ENCODE measurements around the gene PIK3R1.

The PIK3R1 gene

DNA sequence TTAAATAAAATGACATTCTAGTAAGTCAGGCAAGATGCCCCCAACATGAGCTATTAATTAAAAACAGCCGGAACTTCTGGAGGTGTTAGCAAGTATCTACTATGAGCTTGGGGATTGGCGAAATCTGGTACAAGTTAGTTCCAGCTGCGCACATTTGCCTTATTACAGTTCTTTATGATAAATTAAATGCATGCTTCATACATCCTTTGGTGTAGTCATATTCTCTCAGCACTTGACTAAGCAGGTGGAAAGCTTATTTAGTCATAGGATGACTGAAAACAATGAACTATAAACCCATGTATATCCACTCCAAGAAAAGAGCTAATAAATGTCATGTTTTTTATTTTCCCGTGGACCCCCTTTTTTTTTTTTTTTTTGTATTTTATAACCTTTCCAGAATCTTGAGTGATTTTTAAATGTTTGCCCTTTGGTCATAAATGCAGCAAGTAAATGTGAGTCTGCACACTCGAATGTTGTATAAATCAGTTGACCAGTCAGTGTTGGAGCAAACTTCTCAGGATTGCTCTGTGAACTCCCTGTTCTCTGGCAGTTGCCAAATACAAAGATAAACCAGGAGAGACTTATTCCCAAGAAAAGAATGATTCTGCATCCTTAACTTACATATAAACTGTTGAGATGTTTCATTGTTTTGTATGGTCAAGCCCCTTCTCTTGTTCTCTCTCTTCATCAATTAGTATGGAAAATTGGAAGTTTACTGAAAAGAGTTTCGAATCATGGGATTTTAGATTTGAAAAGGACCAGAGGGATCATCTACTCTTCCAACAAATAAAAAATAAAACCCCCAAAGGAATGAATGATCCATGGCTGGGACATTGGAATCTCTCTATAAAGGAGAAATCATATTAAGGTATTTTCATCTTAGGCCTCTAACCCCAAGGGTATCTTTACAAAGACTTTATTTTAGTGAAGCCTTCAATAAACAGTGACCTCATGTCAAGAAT, 38.3 kb downstream of the PIK3R1 start:
- no peak for DNase-seq

DNA sequence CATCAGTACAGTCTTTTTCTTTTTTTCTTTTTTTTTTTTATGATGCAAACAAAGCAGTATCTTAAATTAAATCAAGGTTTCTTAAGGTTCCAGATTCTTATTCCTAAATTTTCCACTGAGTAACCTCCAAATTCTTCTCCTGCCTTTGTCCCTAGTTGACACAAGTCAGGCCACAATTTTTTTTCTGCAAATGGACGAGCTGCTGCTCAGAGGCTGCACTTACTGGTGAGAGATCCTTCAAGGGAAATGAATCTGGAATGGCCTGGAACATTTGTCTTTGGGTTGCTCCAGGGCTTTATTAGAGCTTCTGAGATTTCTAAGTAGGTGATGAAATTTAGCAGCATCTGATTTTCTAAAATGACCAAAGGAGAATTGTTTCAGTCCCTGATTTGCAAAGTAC, 39.3 kb downstream of the PIK3R1 start:
- no peak for DNase-seq

DNA sequence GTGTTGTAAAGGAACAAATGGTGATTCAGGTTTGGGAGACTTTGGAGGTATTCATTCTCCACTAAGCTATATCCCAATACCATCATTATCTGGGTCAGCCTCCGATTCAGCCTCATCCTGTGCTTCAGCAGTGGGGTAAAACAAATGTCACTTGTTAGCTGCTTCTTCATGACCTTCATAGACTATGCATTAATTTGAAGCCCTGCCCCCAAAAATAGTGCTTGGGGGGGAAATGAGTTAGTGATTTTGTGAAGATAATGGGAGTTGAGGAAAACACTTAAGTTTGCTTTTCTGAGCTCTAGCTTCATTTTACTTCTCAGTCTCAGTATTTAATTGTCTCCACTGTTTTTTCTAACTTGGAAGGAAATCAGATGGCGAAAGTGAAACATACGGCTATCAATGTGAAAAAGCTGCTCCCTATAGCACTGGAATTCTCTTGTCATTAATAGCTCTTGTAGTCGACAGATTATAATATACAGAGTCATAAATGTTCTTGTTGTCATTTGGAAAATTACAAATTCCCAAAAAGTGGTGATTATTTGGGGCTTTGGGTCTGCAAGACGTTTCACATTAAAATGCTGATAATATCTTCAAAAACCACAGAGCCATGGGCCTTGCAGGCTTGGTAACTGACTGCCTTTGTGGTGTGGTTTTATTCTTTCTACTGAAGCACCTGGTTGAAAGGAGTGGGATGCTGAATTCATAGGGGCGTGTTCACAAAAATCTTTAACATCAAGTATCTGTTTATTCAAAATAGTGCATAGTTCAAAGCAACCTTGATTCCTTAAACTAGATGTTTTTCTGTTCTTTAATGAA, 40.0 kb downstream of the PIK3R1 start:
- no peak for DNase-seq

DNA sequence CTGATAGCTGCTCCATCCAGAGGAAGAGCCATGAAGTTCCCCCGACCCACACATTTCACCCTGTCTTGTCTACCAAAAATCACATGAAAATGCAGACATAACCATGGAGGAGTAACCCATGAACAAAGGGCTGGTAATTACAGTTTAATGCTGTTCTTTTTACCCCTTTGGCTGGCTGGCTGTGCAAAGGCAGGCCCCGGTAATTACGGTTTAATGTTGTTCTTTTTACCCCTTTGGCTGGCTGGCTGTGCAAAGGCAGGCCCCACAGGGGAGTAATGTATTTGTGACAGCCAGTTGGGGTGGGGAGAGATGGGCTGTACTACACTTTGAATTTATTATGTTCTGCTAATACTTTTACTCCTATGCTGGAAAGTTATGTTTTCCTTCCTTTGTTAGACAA, 41.7 kb downstream of the PIK3R1 start:
- DNase-seq: no peak

DNA sequence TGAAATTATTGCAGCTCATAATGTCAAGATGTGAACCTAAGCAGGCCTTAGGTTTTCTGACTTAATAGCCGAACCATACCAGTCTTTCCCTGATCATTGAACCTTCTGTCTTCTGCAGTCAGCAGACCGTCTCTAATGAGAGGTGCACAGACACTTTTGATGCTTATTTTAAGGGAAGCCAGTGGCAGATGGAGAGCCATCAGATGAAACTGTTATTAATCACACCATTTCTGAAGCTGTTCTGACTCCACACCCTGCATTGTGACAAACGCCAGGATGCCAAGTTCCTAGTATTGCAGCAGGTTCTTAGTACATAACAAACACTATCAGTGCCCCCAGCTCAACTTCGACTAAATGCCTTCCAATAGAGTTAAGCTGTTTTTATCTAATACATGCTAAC, 43.0 kb downstream of the PIK3R1 start:
- no peak for DNase-seq

DNA sequence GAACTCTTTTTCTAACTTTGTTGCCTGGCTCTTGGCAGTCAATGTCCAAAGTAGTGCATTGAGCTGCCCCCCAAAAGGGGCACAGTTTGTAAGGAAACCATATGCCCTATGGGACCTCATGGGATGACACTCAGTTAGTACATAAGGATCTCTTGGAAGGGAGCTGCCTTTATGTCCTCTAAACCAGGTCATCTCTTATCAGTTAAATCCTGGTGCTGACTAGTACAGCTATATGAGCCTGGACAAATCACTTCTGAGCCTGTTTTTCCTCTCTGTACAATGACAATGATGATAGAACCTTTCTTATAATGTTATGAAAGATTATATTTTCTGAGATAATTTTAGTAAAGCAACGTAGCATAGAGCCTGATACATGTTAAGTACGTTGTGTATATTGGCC, 44.1 kb downstream of the PIK3R1 start:
- DNase-seq: no peak

DNA sequence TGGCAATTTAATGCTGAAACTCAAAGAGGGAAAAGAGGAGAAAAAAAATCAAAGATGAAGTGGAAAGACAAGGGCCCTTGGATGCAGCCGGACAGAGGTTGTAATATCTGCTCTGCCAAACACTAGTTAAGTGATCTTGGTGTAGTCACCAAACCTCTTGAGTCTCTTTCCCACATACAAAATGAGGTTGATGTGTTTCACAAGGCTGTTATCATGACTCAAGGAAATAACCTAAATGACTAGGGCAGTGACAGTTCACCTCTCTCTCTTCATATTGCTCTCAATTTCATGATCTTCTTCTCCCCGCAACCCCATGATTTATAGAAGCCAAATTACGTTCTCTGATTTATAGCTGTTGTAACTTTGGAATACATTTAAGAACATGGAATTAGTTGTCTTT, 44.9 kb downstream of the PIK3R1 start:
- no peak for DNase-seq

DNA sequence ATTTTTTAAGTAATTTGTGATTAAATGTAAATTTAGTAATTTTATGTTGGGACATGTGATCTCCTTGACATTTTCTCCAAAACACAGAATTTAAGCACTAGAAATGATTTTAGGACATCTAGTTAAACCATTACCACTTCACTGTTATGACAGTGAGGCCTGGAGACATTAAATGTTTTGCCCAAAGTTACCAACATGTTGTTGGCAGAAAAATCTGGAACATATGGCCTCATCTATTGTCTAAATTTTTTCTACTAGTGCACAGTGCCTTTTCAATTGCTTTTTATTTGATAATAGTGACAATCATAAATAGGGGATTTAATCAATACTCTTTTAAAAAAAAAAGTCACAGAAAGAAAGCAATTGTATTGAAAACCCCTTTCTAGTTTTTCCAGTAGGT, 45.6 kb downstream of the PIK3R1 start:
- DNase-seq: no peak

DNA sequence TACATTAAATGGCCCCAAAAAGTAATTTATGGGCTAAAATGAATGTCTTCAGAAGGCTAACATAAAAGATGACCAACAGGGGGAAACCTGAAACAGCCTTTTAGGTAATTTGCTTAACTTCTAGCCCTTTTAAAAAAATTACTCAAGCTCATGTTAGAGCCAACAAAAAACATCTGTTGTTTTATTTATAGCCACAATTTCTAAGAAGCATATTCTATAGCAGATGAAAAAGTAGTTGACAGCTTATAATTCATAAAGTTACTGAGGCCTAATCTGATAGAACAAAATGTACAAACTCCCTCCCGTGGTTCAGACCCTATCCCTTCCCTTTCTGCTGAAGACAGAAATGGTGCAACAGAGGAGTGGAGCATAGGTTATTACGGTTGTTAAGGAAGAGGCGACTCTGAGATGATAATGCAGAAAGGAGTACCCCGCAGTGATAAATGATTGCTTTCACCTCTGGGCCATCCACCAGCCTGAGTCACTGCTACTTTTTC, 46.1 kb downstream of the PIK3R1 start:
- DNase-seq: no peak

DNA sequence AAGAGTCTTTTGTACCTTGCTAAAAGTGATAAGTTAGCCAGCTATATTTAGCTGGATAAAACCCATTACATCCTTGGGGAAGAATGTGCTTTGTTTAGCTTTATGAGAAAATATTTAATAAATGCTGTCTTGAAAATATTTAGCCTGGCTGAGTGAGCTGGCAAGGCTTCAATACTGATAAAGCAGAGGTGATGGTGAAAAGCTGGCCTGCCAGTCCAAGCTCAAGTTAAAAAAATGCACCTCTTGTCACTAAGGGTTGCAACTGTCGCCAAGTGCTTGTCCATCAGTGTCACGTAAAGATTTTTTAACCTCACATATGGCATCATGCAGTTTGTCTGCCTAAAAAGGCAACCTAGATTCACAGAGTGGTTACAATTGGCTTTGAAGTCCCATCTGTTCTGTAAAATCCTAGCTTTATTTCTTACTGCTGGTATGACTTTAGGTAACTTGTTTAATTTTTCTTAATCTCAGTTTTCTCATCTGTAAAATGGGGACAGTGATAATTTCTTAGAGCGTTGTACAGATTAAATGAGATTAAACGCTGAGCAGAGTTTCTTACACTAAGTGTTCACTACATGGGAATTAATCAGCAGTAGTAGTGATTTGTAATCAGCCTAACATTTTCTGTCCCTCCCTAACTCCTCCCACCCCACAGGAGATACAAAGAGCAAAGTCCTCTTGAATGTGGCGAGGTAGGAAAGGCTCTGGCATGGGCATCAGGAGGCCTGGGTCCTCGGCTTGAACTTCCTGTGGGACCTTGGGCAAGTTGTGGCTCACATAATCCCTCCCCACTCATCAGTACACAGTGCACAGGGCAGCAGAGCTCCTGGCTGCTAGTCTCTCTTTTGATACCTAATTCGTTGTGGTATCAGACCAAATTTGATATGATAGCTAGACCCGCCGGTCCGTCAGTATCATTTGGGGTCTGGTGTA, 48.7 kb downstream of the PIK3R1 start:
- no peak for DNase-seq

DNA sequence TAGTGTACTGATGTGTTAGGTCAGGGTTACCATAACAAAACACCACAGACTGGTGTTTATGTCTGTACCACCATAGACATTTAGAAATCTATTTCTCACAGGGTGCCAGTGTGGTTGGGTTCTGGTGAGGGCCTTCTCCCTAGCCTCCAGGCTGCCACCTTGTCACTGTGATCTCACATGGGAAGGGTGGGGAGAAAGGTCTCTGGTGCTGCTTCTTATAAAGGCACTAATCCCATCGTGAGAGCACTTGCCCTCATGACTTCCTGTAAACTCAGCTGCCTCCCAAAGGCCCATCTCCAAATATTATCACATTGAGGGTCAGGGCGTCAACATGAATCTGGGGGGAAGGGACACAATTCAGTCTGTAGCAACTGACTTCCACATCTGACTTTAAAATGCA, 49.8 kb downstream of the PIK3R1 start:
- DNase-seq: no peak

DNA sequence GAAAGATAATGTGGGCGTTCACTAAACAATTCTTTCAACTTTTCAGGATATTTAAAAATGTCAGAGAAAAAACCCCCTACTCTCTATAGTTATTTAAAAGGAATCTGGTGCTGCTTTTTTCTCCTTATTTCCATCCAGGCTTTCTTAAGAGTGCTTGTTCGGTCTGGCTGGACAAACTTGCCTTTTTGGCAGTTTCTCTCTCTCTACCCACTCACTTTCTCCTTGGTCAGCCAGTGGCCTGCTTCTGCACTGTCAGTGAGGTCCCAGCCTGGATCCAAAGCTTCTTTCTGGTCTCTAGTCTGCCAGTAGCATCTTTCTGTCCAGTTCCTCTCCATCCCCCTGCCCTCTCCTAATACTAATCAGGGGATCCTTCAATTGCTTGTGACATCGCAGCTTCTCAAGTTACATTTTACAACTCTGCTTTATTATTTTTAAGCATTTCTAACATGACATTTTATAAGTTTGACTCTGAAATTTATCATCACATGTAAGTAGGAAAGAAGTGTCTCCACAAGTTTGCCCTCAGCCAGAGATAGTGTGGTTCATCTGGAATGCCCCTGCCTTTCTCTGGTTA, 50.4 kb downstream of the PIK3R1 start:
- no peak for DNase-seq

DNA sequence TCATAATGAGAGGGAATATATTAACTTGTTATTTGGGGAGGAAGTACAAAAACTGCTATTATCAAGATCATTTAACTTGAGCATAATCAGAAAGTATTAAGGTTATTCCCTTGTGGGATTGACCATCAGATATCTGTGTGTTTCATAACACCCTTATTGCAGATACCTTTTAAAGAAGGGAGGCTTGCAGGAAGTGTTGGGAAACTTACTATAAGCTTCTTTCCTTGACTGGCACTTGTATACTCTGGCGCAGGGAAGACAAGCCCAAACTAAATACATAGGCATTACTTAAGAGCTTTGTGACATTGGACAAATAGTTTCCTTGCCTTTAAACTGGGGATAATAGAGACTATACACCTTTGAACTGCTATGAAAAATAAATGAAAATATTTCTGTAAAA, 50.9 kb downstream of the PIK3R1 start:
- no peak for DNase-seq

DNA sequence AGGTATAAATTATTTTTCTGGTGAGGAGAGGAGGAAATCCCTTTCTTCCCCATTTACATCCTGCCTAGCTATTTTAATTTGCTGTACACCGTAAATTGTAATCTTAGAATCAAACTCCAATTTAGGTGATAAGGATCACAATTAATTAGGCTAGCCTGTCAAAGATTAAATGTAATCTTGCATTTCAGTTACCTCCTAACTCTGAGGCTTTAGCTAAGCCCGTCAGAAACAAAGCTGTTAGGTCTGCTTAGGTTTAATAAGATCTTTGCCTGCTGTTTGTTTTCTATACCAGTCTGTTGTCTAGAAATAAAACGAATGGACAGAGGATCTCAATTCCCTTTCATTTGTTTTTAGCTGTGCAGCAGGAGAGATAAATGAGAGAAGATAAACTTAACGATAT, 51.5 kb downstream of the PIK3R1 start:
- DNase-seq: no peak

DNA sequence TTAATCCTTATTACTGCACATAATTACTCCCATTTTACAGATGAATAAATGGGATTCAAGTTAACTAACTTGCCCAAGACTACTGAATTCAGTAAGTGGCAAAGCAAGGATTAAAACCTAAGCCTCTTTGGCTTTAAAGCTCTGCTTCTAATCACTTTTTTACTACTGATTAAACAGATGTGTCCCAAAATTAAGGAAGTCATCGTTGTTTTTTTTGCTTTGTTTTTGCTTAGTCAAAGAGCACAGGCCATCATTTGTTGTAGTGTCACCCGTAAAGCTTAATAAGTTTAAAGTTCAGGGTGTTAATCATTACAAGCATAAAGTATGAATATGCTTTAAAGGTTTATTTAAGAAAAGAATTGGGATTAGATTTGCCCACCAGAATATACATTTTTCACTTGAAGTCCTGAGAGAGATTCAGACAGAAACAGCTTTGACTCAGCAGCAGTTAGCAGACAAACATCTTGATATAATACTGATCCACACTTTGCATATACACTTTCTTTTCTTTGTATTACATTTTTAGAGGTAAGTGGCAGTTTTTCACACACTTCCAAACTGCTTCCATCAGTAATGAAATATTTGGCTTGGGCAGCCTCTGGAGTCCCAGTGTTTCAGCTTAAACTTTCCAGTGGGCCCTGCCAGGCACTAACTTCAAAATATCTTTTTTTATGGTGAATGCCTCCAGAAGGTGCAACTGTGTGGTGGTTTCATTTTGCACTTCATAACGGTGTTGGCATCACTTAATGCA, 52.7 kb downstream of the PIK3R1 start:
- no peak for DNase-seq

DNA sequence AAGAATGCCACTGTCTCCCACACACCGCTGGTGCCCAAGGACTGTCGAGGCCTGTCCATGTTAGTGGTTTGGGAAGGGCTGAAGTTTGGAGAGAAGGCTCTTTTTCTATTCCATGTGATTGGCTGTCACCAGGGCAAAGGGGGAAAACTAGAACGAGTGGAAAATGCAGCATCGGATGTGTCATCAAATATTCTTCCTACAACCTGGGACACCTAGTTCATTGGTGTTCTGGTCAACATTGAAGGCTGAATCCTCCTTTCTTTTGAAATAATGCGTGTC, 53.2 kb downstream of the PIK3R1 start:
- no peak for DNase-seq

DNA sequence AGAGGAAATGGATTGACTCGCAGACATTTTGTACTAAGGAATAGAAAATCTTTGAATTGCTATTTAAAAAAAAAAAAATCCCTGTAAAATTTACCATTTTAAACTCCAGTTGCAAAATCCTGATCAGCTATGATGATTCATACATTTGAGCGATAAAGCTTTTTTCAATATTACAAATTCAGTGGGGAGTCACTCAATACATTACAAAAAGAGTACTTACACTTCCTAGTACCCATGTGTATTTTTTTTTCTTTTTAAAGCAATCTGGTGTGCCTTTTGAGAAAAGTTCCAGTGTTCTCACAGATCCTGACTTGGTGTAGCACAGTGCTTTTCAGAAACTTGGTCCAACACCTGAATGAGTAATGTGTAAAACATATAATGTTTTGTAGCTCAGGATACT, 54.3 kb downstream of the PIK3R1 start:
- DNase-seq: no peak

DNA sequence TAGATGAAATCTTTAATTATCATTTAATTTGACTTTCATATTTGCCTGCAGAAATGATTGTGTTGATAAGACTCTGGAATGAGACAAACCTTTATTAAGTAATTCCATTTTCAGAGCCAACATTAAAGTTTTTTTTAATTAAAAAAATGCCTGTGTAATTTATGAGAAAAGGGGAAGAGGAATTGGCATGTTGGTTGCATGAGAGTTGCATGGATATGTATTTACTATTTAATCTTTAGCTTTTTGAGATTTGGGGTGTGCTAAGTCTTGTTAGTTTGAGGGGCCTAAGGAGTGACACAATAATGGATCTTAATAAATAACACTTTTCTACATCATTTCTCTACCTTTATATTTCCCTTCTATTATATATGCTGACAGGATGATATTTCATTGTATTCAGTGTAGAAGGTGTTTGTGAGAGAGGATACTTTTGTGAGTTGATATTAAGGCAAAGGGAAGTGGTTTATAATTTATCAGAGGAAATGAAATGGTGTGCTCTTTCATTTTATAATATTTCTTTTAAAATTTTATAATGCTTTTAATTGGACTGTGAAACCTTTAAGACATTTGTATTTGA, 54.9 kb downstream of the PIK3R1 start:
- no peak for DNase-seq

DNA sequence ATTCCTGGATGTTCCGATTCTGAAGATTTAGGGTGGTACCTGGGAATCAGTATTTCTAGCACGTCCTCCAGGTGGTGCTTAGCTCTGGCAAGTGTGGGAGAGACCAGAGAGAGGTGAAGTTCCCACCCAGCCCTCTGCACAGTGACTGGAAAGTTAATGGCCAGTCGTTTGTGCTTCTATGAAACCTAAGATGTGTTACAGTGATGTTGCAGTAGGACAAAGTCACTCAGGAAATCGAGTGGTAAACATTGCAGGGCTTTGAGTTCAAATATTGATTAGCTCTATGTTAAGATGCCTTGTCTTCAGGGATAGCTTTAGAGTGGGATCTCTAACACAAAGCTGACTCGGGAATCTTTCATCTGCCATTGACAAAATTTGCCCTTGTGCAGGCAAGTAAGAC, 55.6 kb downstream of the PIK3R1 start:
- no peak for DNase-seq

DNA sequence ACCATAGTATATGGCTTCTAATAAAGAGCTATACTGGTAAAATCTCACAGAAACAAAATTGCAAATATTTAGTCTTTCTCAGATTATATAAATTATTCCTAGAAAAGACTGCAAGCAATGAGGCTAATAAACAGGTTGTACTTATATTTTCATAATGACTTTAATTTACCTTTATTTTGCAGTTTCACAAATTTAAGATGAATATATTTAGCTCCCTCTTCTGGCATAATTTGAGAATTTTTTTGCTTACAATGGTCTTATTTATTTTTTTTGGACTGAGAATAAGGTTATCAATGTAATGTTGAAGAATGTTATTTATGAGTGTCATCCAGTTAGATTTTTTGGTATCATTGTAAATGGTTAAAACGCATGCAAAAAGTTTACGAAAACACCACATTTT, 56.7 kb downstream of the PIK3R1 start:
- DNase-seq: no peak

DNA sequence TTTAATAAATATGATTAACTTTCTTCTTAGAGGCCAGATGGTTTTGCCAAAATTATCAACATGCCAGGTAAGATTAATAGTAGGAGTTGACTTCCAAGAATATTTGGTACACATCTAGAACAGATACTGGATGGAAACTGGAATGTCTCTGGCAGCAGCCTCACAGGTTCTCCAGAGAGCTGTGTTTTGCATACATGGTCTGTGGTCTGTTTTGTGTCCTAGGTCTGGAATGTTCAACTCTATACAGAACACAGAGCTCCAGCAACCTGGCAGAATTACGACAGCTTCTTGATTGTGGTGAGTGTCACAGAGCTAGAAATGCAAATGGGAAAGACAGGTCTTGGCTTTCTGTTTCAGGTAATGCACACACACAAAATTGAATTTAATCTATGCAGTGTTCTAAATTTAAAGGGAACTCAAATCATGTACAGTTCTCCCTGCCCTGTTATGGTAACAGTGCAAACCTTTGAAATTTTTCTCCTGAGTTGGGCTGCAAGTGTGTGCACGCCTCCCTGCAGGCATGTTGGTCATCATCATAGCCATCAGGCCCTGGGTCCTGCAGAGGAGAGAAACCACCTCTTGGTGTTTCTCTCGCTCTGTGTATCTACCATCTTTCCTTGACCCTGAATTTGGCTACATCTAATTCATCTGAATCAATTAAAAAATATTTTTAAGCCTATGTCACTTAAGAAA, 58.3 kb downstream of the PIK3R1 start:
- DNase-seq: no peak

Measured in NK-92 treated with Interleukin-12 subunit alpha and Interleukin-12 subunit beta, amount 100 ng/mL, for 24 hours (cell line).